HepG2 (cell line): ENCODE data around the gene ABHD6. TPM values are rescaled to one million over a fixed set of nuclear protein-coding genes. Genes with fewer than 3 reads are reported as not detected.

Source experiments
- CREM ChIP-seq, 2 experiments: sonication (generic) in 1 of 2; formaldehyde crosslinking in 1 of 2; IDR thresholded peaks; 2 replicates each; pipeline versions ENCODE4 v1.4.0 to v1.6.1; 2016 to 2020; ENCODE audit warnings: antibody characterized with exemption in 1 of 2, mild to moderate bottlenecking in 1 of 2, missing genetic modification reagents in 1 of 2
- EP300 ChIP-seq, 3 experiments: sonication (generic) in 1 of 3; formaldehyde crosslinking in 1 of 3; IDR thresholded peaks; 2 replicates each; pipeline versions ENCODE4 v1.5.1 to v1.6.1; 2011 to 2020; ENCODE audit warnings: low read depth in 2 of 3, low read length in 2 of 3, borderline replicate concordance in 1 of 3, improper control_type of control experiment in 1 of 3, mild to moderate bottlenecking in 1 of 3, missing genetic modification reagents in 1 of 3, moderate library complexity in 1 of 3
- KDM5A ChIP-seq: fragments of 200-600 bp; sonication (generic); IDR thresholded peaks from 2 replicates; pipeline ENCODE4 v1.7.0; 2018; ENCODE audit warnings: antibody characterized with exemption, mild to moderate bottlenecking, low read length, borderline replicate concordance
- NCOA2 ChIP-seq: sonication (generic); formaldehyde crosslinking; IDR thresholded peaks from 2 replicates; pipeline ENCODE4 v1.8.0; 2022; ENCODE audit warnings: inconsistent platforms
- RBAK ChIP-seq: sonication (generic); formaldehyde crosslinking; IDR thresholded peaks from 2 replicates; pipeline ENCODE4 v1.5.1; 2020; ENCODE audit warnings: mild to moderate bottlenecking, missing genetic modification reagents
- RFX3 ChIP-seq: IDR thresholded peaks from 2 replicates; pipeline ENCODE4 v1.6.1; 2016; ENCODE audit warnings: missing biosample characterization, missing genetic modification reagents
- ZNF350 ChIP-seq: sonication (generic); formaldehyde crosslinking; IDR thresholded peaks from 2 replicates; pipeline ENCODE4 v1.4.0; 2020; ENCODE audit warnings: mild to moderate bottlenecking, low read depth, missing genetic modification reagents, borderline replicate concordance
- ZNF878 ChIP-seq: sonication (generic); formaldehyde crosslinking; IDR thresholded peaks from 2 replicates; pipeline ENCODE4 v1.8.1; 2023; ENCODE audit warnings: mild to moderate bottlenecking, missing genetic modification reagents, moderate library complexity
- polyA plus RNA-seq, 8 experiments: library from polyadenylated mRNA; depleted of rRNA in 3 of 8; stranded (reverse) in 7 of 8; unstranded in 1 of 8; fragments of >200 nt; fragmentation: Illumina TruSeq in 4 of 8; extraction: Trizol in 4 of 8; gene quantifications; 2 replicates each; pipeline versions ENCODE4 v1.2.1 to v1.2.3, GENCODE V29; 2011 to 2016; ENCODE audit warnings: low read depth in 4 of 8, missing spikeins in 1 of 8, mixed read lengths in 1 of 8; ENCODE audit not compliant: insufficient read depth in 1 of 8
- total RNA-seq, 5 experiments: library from RNA; depleted of rRNA; stranded (reverse); fragments of >200 nt; fragmentation: Illumina TruSeq; extraction: Trizol; gene quantifications; 2 replicates each; pipeline ENCODE4 v1.2.3, GENCODE V29; 2016; ENCODE audit warnings: low read depth in 1 of 5
- TF ChIP-seq, protein P1 (sequence below): sonication (generic); formaldehyde crosslinking; IDR thresholded peaks from 2 replicates; pipeline ENCODE4 v1.4.0; 2020; ENCODE audit warnings: mild to moderate bottlenecking, missing genetic modification reagents
- TF ChIP-seq, protein P2 (sequence below): sonication (generic); IDR thresholded peaks from 2 replicates; pipeline ENCODE4 v1.6.1; 2016; ENCODE audit warnings: low read depth, borderline replicate concordance
- TF ChIP-seq, protein P3 (sequence below): sonication (generic); formaldehyde crosslinking; IDR thresholded peaks from 2 replicates; pipeline ENCODE4 v1.4.0; 2020; ENCODE audit warnings: missing genetic modification reagents
- TF ChIP-seq, protein P4 (sequence below): IDR thresholded peaks from 2 replicates; pipeline ENCODE4 v1.6.1; 2012; ENCODE audit warnings: low read length, improper control_type of control experiment

ABHD6 gene
- total and polyA plus RNA-seq, 2 of the 13 experiments (the other 11 are each of a cell fraction or from before 2014, with no cell fraction given), result 9.0 to 17.2 TPM

DNA sequence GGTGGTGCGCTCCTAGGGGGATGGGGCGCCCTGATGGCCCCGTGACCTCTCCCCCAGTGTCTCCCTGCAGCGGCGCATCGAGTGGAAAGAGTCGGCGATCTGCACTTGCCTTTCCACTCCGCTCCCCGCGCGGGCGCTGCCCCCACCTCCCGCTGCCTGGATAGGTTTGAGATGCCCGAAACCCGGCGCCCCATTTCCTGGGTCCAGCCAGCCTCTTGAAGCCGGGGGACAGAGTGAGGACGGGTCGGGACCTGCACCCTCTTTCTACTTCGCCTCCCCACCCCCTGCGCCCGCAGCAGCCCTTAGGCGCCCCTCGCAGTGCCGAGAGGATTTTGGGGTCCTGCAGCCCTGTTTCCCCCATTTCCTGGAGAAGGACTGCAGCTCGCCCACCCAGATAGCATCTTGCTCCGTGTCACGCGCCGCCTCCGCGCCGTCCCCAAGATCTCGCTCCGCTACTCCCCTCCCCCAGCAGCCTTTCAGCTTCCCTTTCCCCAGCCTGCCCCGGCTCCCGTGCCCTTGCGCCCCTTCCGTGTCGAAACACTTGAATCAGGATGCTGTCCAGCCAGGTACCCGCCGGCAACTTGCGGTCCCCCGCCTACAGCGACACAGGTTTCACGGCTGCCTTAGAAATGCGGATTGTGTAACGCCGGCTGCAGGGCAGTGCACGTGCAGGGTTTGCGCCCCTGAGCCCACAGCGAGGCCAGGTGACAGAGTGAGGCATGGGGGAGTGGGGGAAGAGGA is 519 bp downstream of the ABHD6 start (continued):
- TF ChIP-seq, protein P1, sequence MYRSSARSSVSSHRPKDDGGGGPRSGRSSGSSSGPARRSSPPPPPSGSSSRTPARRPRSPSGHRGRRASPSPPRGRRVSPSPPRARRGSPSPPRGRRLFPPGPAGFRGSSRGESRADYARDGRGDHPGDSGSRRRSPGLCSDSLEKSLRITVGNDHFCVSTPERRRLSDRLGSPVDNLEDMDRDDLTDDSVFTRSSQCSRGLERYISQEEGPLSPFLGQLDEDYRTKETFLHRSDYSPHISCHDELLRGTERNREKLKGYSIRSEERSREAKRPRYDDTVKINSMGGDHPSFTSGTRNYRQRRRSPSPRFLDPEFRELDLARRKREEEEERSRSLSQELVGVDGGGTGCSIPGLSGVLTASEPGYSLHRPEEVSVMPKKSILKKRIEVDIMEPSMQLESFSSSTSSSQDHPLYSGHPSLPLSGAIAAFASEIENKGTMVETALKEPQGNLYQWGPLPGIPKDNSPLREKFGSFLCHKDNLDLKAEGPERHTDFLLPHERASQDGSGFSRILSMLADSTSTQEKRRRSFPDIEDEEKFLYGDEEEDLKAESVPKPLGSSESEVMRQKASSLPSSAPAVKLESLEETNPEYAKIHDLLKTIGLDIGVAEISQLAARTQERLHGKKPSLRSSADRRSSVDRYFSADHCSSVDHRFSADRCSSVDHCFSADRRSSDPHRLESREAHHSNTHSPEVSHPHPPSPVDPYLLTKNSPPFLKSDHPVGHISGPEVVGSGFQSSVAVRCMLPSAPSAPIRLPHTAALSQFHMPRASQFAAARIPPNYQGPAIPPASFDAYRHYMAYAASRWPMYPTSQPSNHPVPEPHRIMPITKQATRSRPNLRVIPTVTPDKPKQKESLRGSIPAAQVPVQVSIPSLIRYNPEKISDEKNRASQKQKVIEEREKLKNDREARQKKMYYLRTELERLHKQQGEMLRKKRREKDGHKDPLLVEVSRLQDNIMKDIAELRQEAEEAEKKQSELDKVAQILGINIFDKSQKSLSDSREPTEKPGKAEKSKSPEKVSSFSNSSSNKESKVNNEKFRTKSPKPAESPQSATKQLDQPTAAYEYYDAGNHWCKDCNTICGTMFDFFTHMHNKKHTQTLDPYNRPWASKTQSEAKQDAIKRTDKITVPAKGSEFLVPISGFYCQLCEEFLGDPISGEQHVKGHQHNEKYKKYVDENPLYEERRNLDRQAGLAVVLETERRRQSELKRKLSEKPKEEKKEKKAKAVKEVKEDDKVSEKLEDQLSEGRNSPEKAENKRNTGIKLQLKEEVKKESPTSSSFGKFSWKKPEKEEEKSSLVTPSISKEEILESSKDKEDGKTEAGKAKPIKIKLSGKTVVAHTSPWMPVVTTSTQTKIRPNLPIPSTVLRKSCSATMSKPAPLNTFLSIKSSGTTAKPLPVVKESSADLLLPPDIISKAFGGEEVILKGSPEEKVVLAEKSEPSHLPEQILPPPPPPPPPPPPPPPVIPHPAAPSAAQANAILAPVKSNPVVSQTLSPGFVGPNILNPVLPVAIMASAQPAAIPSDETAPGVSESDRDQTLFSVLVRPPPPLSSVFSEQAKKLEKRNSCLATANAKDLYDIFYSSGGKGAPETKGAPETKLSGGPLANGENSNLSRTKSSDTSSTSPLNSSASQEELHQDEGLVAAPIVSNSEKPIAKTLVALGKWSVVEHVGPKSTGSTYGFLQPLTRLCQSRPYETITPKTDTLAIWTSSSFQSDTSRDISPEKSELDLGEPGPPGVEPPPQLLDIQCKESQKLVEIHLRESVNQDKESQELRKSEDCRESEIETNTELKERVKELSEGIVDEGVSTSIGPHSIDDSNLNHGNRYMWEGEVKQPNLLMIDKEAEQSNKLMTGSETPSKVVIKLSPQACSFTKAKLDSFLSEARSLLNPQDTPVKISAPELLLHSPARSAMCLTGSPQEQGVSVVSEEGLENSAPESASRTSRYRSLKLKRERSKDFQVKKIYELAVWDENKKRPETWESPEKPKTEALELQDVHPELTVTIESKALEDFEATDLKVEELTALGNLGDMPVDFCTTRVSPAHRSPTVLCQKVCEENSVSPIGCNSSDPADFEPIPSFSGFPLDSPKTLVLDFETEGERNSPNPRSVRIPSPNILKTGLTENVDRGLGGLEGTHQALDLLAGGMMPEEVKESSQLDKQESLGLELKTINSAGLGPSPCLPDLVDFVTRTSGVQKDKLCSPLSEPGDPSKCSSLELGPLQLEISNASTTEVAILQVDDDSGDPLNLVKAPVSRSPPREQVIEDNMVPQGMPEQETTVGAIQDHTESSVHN (CRISPR knock-in tag), result no peak
- TF ChIP-seq RFX3 (CRISPR knock-in tag) (no peak), ZNF878 (CRISPR knock-in tag) (no peak), ZNF350 (CRISPR knock-in tag) (peak; percentile 64; the same call in 1 of the 2 replicates), EP300 (IDR thresholded peaks at IDR 0.05; ENCODE audit: low read depth in 2 of 2, low read length in 2 of 2) (0 out of 4 replicates have a peak, but pooled peaks of 1 of the 2 experiments have one; percentile 19), EP300 (CRISPR knock-in tag; IDR thresholded peaks at IDR 0.05; ENCODE audit: borderline replicate concordance) (no peak), RBAK (CRISPR knock-in tag) (no peak), NCOA2 (CRISPR knock-in tag) (no peak), CREM (IDR thresholded peaks at IDR 0.05) (no peak), CREM (CRISPR knock-in tag; IDR thresholded peaks at IDR 0.05) (no peak), KDM5A (peak; percentile 9; the same call in 1 of the 2 replicates)
- TF ChIP-seq, protein P2, sequence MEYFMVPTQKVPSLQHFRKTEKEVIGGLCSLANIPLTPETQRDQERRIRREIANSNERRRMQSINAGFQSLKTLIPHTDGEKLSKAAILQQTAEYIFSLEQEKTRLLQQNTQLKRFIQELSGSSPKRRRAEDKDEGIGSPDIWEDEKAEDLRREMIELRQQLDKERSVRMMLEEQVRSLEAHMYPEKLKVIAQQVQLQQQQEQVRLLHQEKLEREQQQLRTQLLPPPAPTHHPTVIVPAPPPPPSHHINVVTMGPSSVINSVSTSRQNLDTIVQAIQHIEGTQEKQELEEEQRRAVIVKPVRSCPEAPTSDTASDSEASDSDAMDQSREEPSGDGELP, result peak; percentile 15; the same call in 1 of the 2 replicates
- TF ChIP-seq, protein P3, sequence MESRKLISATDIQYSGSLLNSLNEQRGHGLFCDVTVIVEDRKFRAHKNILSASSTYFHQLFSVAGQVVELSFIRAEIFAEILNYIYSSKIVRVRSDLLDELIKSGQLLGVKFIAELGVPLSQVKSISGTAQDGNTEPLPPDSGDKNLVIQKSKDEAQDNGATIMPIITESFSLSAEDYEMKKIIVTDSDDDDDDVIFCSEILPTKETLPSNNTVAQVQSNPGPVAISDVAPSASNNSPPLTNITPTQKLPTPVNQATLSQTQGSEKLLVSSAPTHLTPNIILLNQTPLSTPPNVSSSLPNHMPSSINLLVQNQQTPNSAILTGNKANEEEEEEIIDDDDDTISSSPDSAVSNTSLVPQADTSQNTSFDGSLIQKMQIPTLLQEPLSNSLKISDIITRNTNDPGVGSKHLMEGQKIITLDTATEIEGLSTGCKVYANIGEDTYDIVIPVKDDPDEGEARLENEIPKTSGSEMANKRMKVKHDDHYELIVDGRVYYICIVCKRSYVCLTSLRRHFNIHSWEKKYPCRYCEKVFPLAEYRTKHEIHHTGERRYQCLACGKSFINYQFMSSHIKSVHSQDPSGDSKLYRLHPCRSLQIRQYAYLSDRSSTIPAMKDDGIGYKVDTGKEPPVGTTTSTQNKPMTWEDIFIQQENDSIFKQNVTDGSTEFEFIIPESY, result no peak
- TF ChIP-seq, protein P4, sequence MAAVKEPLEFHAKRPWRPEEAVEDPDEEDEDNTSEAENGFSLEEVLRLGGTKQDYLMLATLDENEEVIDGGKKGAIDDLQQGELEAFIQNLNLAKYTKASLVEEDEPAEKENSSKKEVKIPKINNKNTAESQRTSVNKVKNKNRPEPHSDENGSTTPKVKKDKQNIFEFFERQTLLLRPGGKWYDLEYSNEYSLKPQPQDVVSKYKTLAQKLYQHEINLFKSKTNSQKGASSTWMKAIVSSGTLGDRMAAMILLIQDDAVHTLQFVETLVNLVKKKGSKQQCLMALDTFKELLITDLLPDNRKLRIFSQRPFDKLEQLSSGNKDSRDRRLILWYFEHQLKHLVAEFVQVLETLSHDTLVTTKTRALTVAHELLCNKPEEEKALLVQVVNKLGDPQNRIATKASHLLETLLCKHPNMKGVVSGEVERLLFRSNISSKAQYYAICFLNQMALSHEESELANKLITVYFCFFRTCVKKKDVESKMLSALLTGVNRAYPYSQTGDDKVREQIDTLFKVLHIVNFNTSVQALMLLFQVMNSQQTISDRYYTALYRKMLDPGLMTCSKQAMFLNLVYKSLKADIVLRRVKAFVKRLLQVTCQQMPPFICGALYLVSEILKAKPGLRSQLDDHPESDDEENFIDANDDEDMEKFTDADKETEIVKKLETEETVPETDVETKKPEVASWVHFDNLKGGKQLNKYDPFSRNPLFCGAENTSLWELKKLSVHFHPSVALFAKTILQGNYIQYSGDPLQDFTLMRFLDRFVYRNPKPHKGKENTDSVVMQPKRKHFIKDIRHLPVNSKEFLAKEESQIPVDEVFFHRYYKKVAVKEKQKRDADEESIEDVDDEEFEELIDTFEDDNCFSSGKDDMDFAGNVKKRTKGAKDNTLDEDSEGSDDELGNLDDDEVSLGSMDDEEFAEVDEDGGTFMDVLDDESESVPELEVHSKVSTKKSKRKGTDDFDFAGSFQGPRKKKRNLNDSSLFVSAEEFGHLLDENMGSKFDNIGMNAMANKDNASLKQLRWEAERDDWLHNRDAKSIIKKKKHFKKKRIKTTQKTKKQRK, result no peak
